Fibroblast of villous mesenchyme (primary cell): ENCODE results near the gene C22orf39. TPM values are rescaled to one million over a fixed set of nuclear protein-coding genes. Genes with fewer than 3 reads are reported as not detected.

Source experiments
- DNase-seq: peaks from one replicate; pipeline ENCODE4 v3.0.0-alpha.2; 2010; ENCODE audit warnings: low read depth
- H3K4me3 ChIP-seq: 2 replicates; pipeline ENCODE4 v1.5.1; 2011; ENCODE audit warnings: low read depth, mild to moderate bottlenecking, low read length
- total RNA-seq: library from RNA; depleted of rRNA; stranded (reverse); fragments of >200 nt; gene quantifications from 2 replicates; pipeline ENCODE4 v1.2.3, GENCODE V29; 2012
- TF ChIP-seq, protein P1 (sequence below): IDR thresholded peaks from 2 replicates; pipeline ENCODE4 v1.5.1; 2012; ENCODE audit warnings: low read depth, mild to moderate bottlenecking, low read length; ENCODE audit not compliant: insufficient read depth

Gene C22orf39
- total RNA-seq, 1 donor: 12.5 TPM

DNA sequence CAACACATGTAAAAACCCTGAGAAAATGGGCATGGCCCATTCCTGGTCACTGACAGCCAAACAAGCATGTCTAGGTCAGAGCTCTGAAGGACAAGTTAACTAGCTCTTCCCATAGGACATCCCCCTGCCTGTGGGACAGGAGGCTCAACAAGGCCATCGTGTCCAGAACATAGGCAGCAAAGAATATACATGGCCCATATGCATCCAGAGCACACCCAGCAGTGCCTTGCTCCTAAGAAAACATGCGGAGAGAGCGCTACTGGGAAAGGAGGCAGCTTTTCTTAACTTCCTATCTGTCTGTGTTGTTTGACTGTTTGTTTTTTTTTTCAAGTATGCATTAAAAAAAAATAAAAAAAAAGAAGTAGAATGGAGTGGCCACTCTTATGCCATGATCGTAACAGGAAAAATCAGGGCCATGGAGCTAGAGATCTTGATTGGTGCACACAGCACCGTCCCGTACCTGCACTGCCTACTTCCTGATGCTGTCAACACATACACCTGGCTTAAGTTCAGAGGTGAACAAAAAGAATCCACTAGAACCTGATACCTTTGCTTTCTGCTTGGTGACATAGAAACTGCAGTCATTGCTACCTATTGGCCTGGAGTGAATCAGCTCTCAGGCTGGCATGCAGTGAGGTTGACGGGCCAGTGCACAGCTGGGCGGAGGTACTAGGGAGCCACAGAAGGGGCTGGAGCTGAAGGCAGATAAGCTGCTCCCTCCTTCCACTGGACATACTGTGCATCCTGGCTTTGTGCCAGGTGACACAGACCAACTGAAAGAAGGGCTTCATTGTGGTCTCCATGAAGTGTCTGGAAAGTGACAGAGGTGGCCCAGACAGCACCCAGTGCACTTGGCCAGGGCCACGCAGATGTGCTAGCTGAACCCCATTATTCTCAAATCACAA lies 19.6 kb upstream of the C22orf39 start:
- TF ChIP-seq, protein P1, sequence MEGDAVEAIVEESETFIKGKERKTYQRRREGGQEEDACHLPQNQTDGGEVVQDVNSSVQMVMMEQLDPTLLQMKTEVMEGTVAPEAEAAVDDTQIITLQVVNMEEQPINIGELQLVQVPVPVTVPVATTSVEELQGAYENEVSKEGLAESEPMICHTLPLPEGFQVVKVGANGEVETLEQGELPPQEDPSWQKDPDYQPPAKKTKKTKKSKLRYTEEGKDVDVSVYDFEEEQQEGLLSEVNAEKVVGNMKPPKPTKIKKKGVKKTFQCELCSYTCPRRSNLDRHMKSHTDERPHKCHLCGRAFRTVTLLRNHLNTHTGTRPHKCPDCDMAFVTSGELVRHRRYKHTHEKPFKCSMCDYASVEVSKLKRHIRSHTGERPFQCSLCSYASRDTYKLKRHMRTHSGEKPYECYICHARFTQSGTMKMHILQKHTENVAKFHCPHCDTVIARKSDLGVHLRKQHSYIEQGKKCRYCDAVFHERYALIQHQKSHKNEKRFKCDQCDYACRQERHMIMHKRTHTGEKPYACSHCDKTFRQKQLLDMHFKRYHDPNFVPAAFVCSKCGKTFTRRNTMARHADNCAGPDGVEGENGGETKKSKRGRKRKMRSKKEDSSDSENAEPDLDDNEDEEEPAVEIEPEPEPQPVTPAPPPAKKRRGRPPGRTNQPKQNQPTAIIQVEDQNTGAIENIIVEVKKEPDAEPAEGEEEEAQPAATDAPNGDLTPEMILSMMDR: no peak
- DNase-seq: no peak
- H3K4me3 ChIP-seq: no peak overlapping the region

DNA sequence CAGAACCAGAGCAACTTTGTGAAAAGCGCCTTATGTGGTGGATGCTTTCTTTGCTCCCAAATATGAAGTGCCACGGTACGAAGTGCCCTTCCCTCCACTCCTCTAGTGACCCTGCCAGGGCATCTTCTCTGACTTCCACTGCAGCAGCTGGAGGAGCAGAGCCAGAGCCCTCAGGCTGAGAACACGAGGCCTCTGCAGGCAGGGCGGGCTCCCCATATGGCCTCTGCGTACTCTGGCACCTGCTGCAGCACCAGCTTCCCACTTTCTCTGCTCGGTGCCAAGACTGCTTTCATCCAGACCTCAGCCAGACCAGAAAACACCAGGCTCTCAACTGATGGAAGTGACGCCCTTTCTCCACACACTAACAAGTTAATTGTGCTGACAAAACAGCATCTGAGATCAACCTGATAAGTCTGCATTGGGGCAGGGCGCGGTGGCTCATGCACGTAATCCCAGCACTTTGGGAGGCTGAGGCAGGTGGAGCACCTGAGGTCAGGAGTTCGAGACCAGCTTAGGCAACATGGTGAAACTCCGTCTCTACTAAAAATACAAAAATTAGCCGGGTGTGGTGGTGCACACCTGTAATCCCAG lies 18.7 kb upstream of the C22orf39 start:
- H3K4me3 ChIP-seq: no peak overlapping the region
- TF ChIP-seq, protein P1: no peak
- DNase-seq: no peak

DNA sequence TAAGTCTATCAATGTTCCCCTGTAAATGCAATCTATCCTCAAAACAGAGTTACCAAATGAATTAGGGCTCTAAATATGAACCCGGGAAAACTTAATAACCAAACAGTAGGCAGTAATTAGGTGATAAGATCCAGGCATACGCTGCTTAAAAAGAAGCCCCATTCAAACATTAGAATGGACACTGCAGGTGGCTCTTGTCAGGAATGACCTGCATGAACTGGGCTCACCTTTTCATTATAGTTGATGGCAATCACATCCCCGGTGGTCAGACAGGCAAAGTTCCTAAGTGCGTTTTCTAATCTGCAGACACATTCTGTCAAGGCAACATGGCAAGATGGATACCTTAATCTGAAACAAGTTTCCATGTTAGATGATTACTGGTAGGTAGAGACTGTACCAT lies 17.5 kb upstream of the C22orf39 start:
- no peak overlapping the region for H3K4me3 ChIP-seq
- DNase-seq: no peak
- TF ChIP-seq, protein P1: no peak

DNA sequence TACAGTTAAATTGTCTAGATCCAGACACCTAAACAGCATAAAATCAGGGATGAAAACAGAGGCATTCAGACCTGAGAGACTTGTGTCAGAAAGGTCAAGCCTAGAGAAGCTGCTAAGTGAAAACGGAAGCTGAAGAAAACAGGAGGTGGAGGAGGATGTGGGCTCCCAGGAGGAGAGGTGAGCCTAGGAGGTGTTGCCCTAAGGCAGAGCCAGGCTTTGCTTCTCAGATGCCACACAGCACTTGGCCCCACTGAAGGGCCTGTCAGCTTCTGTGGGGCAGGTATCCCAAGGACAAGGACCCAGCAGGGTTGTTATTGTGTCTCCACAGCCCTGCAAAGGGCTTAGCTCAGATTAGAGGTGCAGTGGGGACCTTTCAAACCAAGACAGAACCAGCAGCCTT lies 17.0 kb upstream of the C22orf39 start:
- DNase-seq: no peak
- TF ChIP-seq, protein P1: no peak

DNA sequence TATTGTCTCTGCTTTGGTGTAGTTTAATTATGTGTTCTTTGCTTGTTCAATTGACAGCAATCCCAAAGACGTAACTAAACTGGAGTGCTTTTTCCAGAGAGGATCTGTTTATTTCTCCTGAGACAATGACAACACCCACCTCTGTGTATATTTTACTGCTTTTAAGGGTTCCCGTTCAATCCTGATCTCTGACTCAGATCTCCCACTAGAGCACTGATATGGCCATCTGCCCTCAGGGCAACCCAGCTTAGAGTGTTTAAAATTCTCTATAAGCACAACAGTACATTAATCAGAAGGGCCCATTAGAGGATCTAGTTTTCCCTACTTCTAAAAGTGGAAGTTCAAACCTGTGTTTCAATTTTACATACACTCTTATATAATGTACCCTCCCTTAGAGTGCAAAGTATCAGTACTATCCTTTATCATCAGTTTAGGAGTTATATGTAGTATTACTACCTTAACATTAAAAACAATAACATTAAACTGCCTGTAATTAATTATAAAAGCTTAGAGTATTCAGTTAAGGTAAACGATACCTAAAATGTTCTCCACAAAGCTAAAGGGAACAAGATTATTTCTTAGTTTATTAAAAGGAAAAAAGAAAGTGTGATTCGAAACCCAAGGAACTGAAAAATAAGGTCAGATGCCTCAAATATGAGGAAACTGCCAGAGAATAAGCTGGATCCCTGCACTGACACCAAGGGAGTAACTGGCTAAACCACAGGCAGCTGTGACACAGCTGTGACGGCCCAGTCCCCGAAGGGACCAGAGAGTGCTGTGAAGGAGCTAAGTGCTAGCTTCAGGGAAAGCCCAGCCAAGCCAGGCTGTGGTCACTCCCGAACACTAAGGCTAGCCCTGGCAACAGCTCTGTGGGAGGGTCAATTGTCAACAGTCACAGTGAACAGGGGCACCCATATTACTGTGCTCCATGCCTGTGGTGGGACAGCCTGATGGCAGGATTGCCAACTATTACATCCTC lies 16.3 kb upstream of the C22orf39 start:
- H3K4me3 ChIP-seq: no peak overlapping the region
- peak; percentile 90 for DNase-seq
- TF ChIP-seq, protein P1: no peak

More for the DNA sequence above, 17.0 kb upstream of the C22orf39 start:
- H3K4me3 ChIP-seq: no peak overlapping the region

DNA sequence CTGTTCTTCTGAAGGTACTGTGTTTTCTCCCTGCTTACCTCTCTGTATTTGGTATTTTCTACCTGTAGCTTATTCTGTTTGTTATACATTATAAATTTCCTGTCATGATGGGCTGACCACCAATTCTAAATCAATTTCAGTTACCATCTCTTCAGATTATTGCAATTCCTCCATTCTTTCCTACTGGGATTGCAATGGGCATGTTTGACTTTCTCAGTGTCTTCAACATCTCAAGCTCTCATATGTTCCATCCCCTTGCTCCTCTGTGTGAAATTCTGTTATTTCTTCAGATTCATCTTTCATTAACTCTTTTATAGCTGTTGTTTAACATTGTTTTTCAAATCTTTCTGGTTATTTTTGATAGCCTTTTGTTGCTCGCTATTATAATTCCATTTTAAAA lies 15.5 kb upstream of the C22orf39 start:
- DNase-seq: no peak
- H3K4me3 ChIP-seq: no peak overlapping the region
- TF ChIP-seq, protein P1: no peak
